Muscle layer of duodenum (tissue), 2 donors: Measurements from ENCODE around the gene PRF1.
A peak's percentile ranks its signal among the peaks of the same experiment; 100 is the strongest.

ENCODE experiments used
- H3K27ac ChIP-seq: one replicate; pipeline ENCODE4 v1.7.0; 2013; ENCODE audit warnings: mild to moderate bottlenecking, low read length
- H3K27me3 ChIP-seq: one replicate; pipeline ENCODE4 v1.7.0; 2013; ENCODE audit warnings: low read depth, mild to moderate bottlenecking, control low read depth, low read length
- H3K36me3 ChIP-seq, 2 donors: one replicate each; pipeline ENCODE4 v1.7.0; 2013; ENCODE audit warnings: low read length in 2 of 2, control low read depth in 1 of 2, mild to moderate bottlenecking in 1 of 2; ENCODE audit not compliant: insufficient read depth in 2 of 2, control insufficient read depth in 1 of 2
- H3K4me1 ChIP-seq, 2 donors: one replicate each; pipeline ENCODE4 v1.7.0; 2013; ENCODE audit warnings: low read length in 2 of 2, mild to moderate bottlenecking in 2 of 2, control low read depth in 1 of 2, moderate library complexity in 1 of 2; ENCODE audit not compliant: insufficient read depth in 2 of 2, control insufficient read depth in 1 of 2
- H3K4me3 ChIP-seq, 2 donors: one replicate each; pipeline ENCODE4 v1.7.0; 2013; ENCODE audit warnings: low read length in 2 of 2, low read depth in 1 of 2, mild to moderate bottlenecking in 1 of 2
- H3K9me3 ChIP-seq, 2 donors: one replicate each; pipeline ENCODE4 v1.7.0; 2013; ENCODE audit warnings: low read length in 2 of 2, control low read depth in 1 of 2, mild to moderate bottlenecking in 1 of 2; ENCODE audit not compliant: control insufficient read depth in 1 of 2
- donor health status: healthy.

PRF1 gene

DNA sequence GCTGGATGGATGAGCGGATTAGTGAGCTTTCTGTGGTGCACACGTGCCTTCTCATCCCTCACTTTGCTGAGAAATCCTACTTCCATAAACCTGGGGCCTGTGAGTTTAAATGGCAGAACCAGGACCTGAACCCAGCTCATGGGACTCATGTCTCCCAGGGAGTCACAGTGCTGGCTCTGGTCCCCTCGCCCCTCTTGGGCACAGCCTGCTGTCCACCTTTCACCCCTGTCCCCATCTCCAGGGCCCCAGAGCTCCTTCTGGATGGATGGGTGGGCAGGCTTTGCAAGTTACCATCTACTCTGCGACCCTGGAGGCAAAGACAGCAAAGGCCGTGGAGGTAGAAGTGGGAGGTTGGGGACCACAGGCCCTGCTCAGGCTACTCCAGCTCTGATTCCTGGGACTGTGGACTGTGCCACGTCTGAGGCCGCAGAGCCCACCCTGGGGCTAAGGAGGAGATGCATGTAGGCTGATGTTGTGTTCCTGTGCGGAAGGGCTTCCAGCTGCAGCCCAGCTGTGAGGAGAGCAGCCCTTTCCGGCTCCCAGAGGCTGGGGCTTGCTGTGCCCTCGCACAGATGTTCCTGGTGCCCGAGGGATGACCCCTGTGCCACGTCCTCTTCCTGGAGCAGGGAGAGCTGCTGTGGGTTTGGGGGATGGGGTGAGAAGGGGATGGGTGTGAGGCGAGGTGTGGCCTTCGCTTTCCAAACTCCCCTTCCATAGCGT lies 40.3 kb downstream of the PRF1 start:
- peaks cover 0 to 19% of the 10 kb centered on the region in 2 donors for H3K36me3 ChIP-seq
- no peaks in the 10 kb centered on the region for H3K9me3 ChIP-seq
- H3K4me3 ChIP-seq: no peak overlapping the region
- H3K27ac ChIP-seq: no peak overlapping the region
- no peaks in the 10 kb centered on the region for H3K27me3 ChIP-seq
- H3K4me1 ChIP-seq: peaks cover 0 to 33% of the 10 kb centered on the region in 2 donors

- H3K9me3 ChIP-seq: no peaks in the 10 kb centered on the region
- peaks cover 0 to 33% of the 10 kb centered on the region in 2 donors for H3K4me1 ChIP-seq
Measured at GRCh38 chr10:70561558-70561957, 41.0 kb downstream of the PRF1 start.

GRCh38 chr10:70561070-70561469 lies 41.5 kb downstream of the PRF1 start:
- Histone ChIP-seq H3K9me3 (no peaks in the 10 kb centered on the region), H3K36me3 (peaks cover 0 to 8% of the 10 kb centered on the region in 2 donors), H3K27ac (no peak overlapping the region), H3K4me3 (no peak overlapping the region), H3K4me1 (peaks cover 0 to 33% of the 10 kb centered on the region in 2 donors), H3K27me3 (no peaks in the 10 kb centered on the region)

More at GRCh38 chr10:70561558-70561957, 41.0 kb downstream of the PRF1 start:
- Histone ChIP-seq H3K36me3 (peaks cover 0 to 13% of the 10 kb centered on the region in 2 donors), H3K27ac (no peak overlapping the region), H3K27me3 (no peaks in the 10 kb centered on the region), H3K4me3 (no peak overlapping the region)

DNA sequence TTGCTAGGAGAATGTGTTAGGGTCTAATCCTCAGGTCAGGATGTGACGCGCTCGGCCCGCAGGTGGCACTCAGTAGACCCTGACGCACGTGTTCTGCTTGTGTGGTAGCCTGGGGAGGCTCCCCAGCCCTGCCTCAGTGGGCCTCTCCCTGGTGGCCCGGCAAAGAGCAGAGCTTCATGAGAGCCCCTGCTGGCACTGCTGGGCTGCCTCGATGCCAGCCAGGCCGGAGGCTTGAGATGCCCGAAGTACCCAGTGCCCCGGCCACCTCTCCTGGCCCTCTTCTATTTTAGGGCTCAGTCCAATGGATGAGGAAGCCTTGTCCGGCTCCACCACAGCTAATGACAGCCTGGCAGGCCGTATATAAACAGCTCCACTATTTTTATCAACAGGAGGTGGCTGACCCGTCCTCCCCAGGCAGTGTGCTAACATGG lies 42.0 kb downstream of the PRF1 start:
- no peaks in the 10 kb centered on the region for H3K27me3 ChIP-seq
- H3K4me3 ChIP-seq: no peak overlapping the region
- H3K9me3 ChIP-seq: no peaks in the 10 kb centered on the region
- peaks cover 0 to 7% of the 10 kb centered on the region in 2 donors for H3K36me3 ChIP-seq
- H3K4me1 ChIP-seq: peaks cover 0 to 33% of the 10 kb centered on the region in 2 donors
- H3K27ac ChIP-seq: no peak overlapping the region

- no peaks in the 10 kb centered on the region for H3K9me3 ChIP-seq
- H3K27ac ChIP-seq: no peak overlapping the region
- H3K27me3 ChIP-seq: no peaks in the 10 kb centered on the region
- H3K4me1 ChIP-seq: peaks cover 0 to 33% of the 10 kb centered on the region in 2 donors
- H3K36me3 ChIP-seq: peaks cover 0 to 7% of the 10 kb centered on the region in 2 donors
- H3K4me3 ChIP-seq: no peak overlapping the region
Measured at GRCh38 chr10:70559861-70560260, 42.7 kb downstream of the PRF1 start.

GRCh38 chr10:70558871-70559810 lies 43.4 kb downstream of the PRF1 start:
- H3K4me1 ChIP-seq: peaks cover 0 to 33% of the 10 kb centered on the region in 2 donors
- H3K9me3 ChIP-seq: no peaks in the 10 kb centered on the region
- no peaks in the 10 kb centered on the region for H3K27me3 ChIP-seq
- H3K36me3 ChIP-seq: peaks cover 0 to 2% of the 10 kb centered on the region in 2 donors
- H3K27ac ChIP-seq: no peak overlapping the region
- H3K4me3 ChIP-seq: peak overlapping the region; percentile 13 to 21

DNA sequence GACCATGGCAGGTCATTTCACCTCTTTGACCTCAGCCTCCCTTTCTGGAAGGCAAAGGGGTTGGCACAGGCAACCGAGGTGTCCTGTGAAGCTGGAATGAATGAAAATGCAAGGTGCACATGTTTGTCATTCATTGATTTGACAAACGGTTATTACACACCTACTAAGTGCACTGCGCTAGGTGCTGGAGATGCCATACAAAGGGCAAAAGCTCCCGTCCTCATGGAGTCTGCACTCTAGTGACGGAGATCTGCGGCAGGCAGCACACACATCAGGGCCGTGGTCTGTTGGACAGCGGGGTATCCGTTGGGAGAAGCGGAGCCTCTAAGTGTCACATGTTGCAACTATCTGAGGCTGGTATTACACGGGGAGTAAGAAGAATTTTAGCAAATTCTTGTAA lies 44.2 kb downstream of the PRF1 start:
- H3K9me3 ChIP-seq: no peaks in the 10 kb centered on the region
- peaks cover 0 to 33% of the 10 kb centered on the region in 2 donors for H3K4me1 ChIP-seq
- H3K4me3 ChIP-seq: no peak overlapping the region
- H3K27me3 ChIP-seq: no peaks in the 10 kb centered on the region
- no peak overlapping the region for H3K27ac ChIP-seq
- H3K36me3 ChIP-seq: no peaks in the 10 kb centered on the region

DNA sequence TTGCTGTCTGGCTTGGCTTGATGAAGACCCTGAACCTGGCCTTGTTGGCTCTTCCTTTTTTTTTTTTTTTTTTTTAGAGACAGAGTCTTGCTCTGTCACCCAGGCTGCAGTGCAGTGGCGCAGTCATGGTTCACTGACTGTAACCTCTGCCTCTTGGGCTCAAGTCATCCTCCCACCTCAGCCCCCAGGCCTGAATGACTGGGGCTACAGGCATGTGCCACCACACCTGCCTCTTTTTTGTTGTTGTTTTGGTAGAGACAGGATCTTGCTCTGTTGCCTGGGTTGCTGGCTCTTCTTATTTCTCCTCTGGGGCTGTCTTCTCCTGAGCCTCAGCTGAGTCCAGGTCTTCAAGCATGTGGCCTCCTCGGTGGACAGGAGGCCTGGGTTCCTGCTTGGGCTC lies 44.7 kb downstream of the PRF1 start:
- Histone ChIP-seq H3K36me3 (no peaks in the 10 kb centered on the region), H3K4me3 (no peak overlapping the region), H3K9me3 (no peaks in the 10 kb centered on the region), H3K4me1 (peaks cover 0 to 33% of the 10 kb centered on the region in 2 donors), H3K27me3 (no peaks in the 10 kb centered on the region), H3K27ac (no peak overlapping the region)

GRCh38 chr10:70557086-70557845 lies 45.3 kb downstream of the PRF1 start:
- H3K27ac ChIP-seq: no peak overlapping the region
- no peaks in the 10 kb centered on the region for H3K9me3 ChIP-seq
- H3K4me1 ChIP-seq: peaks cover 0 to 33% of the 10 kb centered on the region in 2 donors
- no peaks in the 10 kb centered on the region for H3K36me3 ChIP-seq
- H3K4me3 ChIP-seq: no peak overlapping the region
- no peaks in the 10 kb centered on the region for H3K27me3 ChIP-seq

DNA sequence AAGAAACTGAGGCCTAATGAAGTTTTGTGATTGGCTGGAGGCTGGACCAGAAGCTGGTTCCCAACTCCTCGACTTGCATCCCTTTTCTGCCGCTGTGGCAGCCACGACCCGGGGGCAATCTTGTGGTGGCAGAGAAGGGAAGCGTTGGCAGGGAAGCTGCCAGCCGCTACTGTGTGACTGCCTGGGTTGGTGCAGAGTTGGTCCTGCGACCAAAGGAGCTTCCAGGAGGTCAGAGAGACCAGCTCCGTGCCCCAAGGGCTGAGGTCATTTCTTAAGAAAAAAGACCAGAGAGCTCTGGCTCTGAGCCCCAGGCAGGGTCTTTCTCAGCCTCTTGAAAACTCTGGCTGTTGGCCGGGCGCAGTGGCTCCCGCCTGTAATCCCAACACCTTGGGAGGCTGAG lies 47.2 kb downstream of the PRF1 start:
- Histone ChIP-seq H3K4me1 (peaks cover 0 to 24% of the 10 kb centered on the region in 2 donors), H3K4me3 (no peak overlapping the region), H3K27me3 (no peaks in the 10 kb centered on the region), H3K36me3 (no peaks in the 10 kb centered on the region), H3K27ac (no peak overlapping the region), H3K9me3 (no peaks in the 10 kb centered on the region)

DNA sequence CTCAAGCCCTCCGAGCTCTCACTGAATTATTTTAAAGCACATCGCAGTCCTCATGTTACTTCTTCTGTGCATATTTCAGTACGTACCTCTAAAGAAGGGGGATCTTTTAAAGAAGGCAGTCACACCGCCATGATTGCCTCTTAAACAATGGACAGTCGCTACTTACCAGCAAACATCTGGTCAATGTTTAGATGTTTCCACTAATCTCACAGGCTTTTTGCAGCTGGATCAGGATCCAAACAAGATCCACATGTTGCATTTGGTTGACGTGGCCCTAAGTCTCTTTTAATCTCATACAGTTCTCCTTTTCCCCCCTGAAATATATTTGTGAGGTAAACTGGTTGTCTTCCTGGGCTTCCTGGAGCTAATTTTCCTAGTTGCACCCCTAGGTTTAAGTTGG lies 50.0 kb downstream of the PRF1 start:
- Histone ChIP-seq H3K4me3 (no peak overlapping the region), H3K27ac (no peak overlapping the region)

More for the DNA sequence above, 50.0 kb downstream of the PRF1 start:
- no peaks in the 10 kb centered on the region for H3K9me3 ChIP-seq
- no peaks in the 10 kb centered on the region for H3K27me3 ChIP-seq
- no peaks in the 10 kb centered on the region for H3K36me3 ChIP-seq
- H3K4me1 ChIP-seq: peaks cover 0 to 11% of the 10 kb centered on the region in 2 donors
